Uterus (tissue), 2 donors: ENCODE results near the gene MIPEP.

Experiments used
- POLR2A ChIP-seq, 2 donors: fragments of 450-650 bp; IDR thresholded peaks; one replicate each; pipeline ENCODE4 v1.6.1; 2016; ENCODE audit warnings: antibody characterized with exemption in 2 of 2, mild to moderate bottlenecking in 1 of 2, moderate library complexity in 1 of 2
- TF ChIP-seq, protein P1 (sequence below), 4 experiments: fragments of 200-600 bp in 2 of 4; fragments of 450-650 bp in 2 of 4; sonication (generic) in 2 of 4; IDR thresholded peaks; one replicate each; pipeline ENCODE4 v1.5.1; 2016 to 2019; ENCODE audit warnings: antibody characterized with exemption in 4 of 4, mild to moderate bottlenecking in 2 of 4, moderate library complexity in 1 of 4

DNA sequence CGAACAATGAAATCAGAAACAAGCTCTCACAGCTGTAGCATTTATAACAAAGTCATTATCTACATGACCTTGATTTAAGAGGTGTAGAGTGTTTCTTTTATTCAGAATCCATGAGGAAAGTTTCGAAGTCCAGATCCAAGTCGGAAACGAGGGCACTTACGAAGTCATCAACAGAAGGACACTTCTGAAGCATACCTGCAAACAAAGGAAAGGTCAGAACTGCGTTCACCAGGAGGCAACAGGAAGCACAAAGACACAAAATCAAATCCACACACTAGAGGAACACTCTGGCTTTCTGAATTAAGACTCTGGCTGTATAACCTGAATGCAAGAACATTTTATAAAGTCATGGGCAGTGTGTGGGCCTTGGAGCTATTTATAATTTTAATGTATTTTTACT, 158.9 kb downstream of the MIPEP start:
- TF ChIP-seq, protein P1, sequence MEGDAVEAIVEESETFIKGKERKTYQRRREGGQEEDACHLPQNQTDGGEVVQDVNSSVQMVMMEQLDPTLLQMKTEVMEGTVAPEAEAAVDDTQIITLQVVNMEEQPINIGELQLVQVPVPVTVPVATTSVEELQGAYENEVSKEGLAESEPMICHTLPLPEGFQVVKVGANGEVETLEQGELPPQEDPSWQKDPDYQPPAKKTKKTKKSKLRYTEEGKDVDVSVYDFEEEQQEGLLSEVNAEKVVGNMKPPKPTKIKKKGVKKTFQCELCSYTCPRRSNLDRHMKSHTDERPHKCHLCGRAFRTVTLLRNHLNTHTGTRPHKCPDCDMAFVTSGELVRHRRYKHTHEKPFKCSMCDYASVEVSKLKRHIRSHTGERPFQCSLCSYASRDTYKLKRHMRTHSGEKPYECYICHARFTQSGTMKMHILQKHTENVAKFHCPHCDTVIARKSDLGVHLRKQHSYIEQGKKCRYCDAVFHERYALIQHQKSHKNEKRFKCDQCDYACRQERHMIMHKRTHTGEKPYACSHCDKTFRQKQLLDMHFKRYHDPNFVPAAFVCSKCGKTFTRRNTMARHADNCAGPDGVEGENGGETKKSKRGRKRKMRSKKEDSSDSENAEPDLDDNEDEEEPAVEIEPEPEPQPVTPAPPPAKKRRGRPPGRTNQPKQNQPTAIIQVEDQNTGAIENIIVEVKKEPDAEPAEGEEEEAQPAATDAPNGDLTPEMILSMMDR (IDR thresholded peaks at IDR 0.05) = no peak
- TF ChIP-seq POLR2A (IDR thresholded peaks at IDR 0.05) = no peak
